ENCODE measurements around the gene IHH. TPM values are rescaled to one million over a fixed set of nuclear protein-coding genes. Genes with fewer than 3 reads are reported as not detected.
A peak's percentile ranks its signal among the peaks of the same experiment; 100 is the strongest.

Gene IHH
- total RNA-seq, 1 experiment from 2014 or later: 19.0 TPM

DNA sequence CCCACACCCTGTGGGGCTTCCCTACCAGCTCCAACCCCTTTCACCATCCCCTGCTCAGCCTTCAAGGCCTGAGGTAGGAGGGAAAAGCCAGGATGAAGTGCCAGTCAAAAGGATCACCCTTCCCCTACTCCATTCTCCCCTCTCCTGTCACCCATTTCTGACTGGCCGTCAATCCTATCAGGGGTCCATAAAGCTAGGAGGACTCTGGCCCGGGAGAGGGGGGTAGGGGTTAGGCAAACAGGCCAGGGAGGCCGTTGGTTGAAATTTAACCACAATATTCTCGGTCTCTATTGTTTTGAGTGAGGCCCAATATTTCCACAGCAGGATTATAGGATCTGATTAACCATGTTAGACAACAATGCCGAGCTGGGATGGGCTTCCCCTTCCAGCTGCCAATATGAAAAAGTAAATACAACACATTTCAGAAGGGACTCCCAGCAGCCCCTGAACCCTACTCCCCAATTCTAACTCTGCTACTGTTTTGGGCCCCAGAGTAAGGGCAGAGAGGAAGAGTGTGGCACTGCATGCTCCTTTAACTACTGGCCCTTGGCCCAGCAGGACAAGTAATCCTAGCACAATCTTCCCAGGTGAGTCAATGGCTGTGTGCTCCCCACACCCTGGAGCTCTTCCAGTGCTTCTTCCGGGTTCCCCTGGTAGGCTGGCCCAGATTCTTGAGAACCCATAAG, 10.6 kb upstream of the IHH start:
- CTCF ChIA-PET: interaction anchor here (0.7 to 6.5 kb wide), 10 partner anchors 11 to 83 kb away, joined by 3 to 89 read pairs (median 9); partner anchors contain the start of gene IHH
- Histone ChIP-seq H3K4me1 (peaks cover 52% of the 10 kb centered on the region), H3K27me3 (replicated peaks; ENCODE audit: control insufficient read depth, insufficient read depth, low read length) (no peaks in the 10 kb centered on the region), H3K36me3 (ENCODE audit: control insufficient read depth, insufficient read depth, low read length) (0 out of 2 replicates have a peak, but pooled peaks cover 3% of the 10 kb centered on the region), H3K4me3 (ENCODE audit: low read depth, low read length) (0 out of 2 replicates have a peak overlapping the region, but pooled peaks have one; percentile 0), H3K9me3 (no peaks in the 10 kb centered on the region)
- Mint-ChIP-seq H3K4me1 (ENCODE audit: low read depth, unreplicated experiment) (peaks cover 46% of the 10 kb centered on the region), H3K27ac (ENCODE audit: unreplicated experiment) (peak overlapping the region; percentile 72), H3K36me3 (ENCODE audit: insufficient read depth, unreplicated experiment) (peaks cover 5% of the 10 kb centered on the region), H3K9me3 (ENCODE audit: unreplicated experiment) (no peaks in the 10 kb centered on the region), H3K4me3 (ENCODE audit: unreplicated experiment) (peak overlapping the region; percentile 59), H3K27me3 (ENCODE audit: insufficient read depth, unreplicated experiment) (no peaks in the 10 kb centered on the region)
- no TSS peak for BruUV-seq (replicated peaks)
- intact Hi-C loops (cut with micrococcal nuclease; ENCODE audit: unreplicated experiment): loop anchor here (1.0 to 2.0 kb wide), 4 partner anchors 13 to 68 kb away; no protein-coding TSS in a partner anchor
- no peak for TF ChIP-seq CTCF (IDR thresholded peaks at IDR 0.05; ENCODE audit: insufficient read depth in 1 of 2, low read depth in 1 of 2, low read length in 1 of 2, severe bottlenecking in 1 of 2, unreplicated experiment in 1 of 2)
- DNase-seq: peak; percentile 81 to 90
- POLR2A ChIA-PET: interaction anchor here (0.6 to 2.6 kb wide), 2 partner anchors 12 to 317 kb away, joined by 5 to 23 read pairs; partner anchors contain the start of genes DNPEP and IHH

DNA sequence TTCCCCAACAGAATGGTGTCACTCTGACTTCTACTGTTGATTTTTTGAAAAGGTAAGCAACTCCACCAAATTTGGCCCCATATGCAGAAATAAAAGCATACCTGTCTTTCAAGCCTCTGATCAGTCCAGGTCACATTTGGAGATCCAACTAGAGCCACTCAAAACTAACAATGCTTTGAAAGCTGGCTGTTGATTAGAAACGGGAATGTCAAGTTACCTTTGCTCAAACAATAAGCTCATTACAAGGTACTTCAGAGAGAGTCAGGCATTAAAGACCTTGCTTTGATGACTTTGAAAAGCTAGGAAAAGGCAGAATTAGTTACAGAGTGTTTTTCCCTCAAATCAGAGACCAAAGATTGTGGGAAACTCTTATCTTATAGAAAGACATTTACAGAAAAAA, 4.8 kb upstream of the IHH start:
- Histone ChIP-seq H3K4me1 (peaks cover 29% of the 10 kb centered on the region), H3K9me3 (no peaks in the 10 kb centered on the region), H3K27me3 (replicated peaks; ENCODE audit: control insufficient read depth, insufficient read depth, low read length) (no peaks in the 10 kb centered on the region), H3K36me3 (ENCODE audit: control insufficient read depth, insufficient read depth, low read length) (no peaks in the 10 kb centered on the region), H3K4me3 (ENCODE audit: low read depth, low read length) (no peak overlapping the region)
- POLR2A ChIA-PET: interaction anchor here (1.1 kb wide), 1 partner anchor 283 kb away, joined by 3 read pairs; the partner anchor contains the start of gene CYP27A1
- peaks cover 3% of the 10 kb centered on the region for H3K27me3 Mint-ChIP-seq (ENCODE audit: insufficient read depth, unreplicated experiment)
- CTCF ChIA-PET: interaction anchor here (0.5 to 1.6 kb wide), 6 partner anchors 7 to 54 kb away, joined by 3 to 7 read pairs (median 4); no protein-coding TSS in a partner anchor
- H3K4me3 Mint-ChIP-seq (ENCODE audit: unreplicated experiment): no peak overlapping the region
- H3K27ac Mint-ChIP-seq (ENCODE audit: unreplicated experiment): no peak overlapping the region
- H3K36me3 Mint-ChIP-seq (ENCODE audit: insufficient read depth, unreplicated experiment): peaks cover 5% of the 10 kb centered on the region
- H3K4me1 Mint-ChIP-seq (ENCODE audit: low read depth, unreplicated experiment): peaks cover 28% of the 10 kb centered on the region
- no peak for DNase-seq
- intact Hi-C loops (cut with micrococcal nuclease; ENCODE audit: unreplicated experiment): no loop called here
- BruUV-seq (replicated peaks): no TSS peak
- H3K9me3 Mint-ChIP-seq (ENCODE audit: unreplicated experiment): no peaks in the 10 kb centered on the region
- no peak for TF ChIP-seq CTCF (IDR thresholded peaks at IDR 0.05; ENCODE audit: insufficient read depth in 1 of 2, low read depth in 1 of 2, low read length in 1 of 2, severe bottlenecking in 1 of 2, unreplicated experiment in 1 of 2)

DNA sequence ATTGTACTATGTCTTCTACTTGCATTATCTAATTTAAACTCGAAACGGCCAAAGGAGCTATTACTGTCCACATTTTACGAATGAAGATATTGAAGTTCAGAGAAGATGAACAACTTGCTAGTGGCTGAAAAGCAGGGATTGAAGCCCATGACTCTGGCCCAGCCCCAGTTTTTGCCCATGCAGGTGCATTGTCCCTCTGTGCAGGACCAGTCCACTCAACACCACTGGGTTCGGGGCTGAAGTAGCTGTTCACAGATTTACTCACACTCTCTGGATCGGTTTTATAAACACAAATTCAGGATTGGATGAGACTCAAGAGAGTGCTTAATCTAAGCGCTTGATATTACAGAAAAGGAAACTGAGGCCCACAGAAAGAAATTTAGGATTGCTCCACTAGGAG, 1.4 kb upstream of the IHH start:
- ChIA-PET POLR2A (no interaction called here), CTCF (interaction anchor here (1.0 to 4.9 kb wide), 4 partner anchors 9 to 91 kb away, joined by 3 to 85 read pairs (median 38); no protein-coding TSS in a partner anchor)
- no peak for TF ChIP-seq CTCF (IDR thresholded peaks at IDR 0.05; ENCODE audit: insufficient read depth in 1 of 2, low read depth in 1 of 2, low read length in 1 of 2, severe bottlenecking in 1 of 2, unreplicated experiment in 1 of 2)
- H3K27me3 Mint-ChIP-seq (ENCODE audit: insufficient read depth, unreplicated experiment): peaks cover 3% of the 10 kb centered on the region
- BruUV-seq (replicated peaks): no TSS peak
- H3K36me3 ChIP-seq (ENCODE audit: control insufficient read depth, insufficient read depth, low read length): peaks cover 5% of the 10 kb centered on the region
- no peaks in the 10 kb centered on the region for H3K27me3 ChIP-seq (replicated peaks; ENCODE audit: control insufficient read depth, insufficient read depth, low read length)
- H3K4me1 ChIP-seq: peaks cover 31% of the 10 kb centered on the region
- no peaks in the 10 kb centered on the region for H3K9me3 ChIP-seq
- peaks cover 21% of the 10 kb centered on the region for H3K36me3 Mint-ChIP-seq (ENCODE audit: insufficient read depth, unreplicated experiment)
- H3K4me1 Mint-ChIP-seq (ENCODE audit: low read depth, unreplicated experiment): peaks cover 19% of the 10 kb centered on the region
- H3K9me3 Mint-ChIP-seq (ENCODE audit: unreplicated experiment): no peaks in the 10 kb centered on the region
- no peak overlapping the region for H3K27ac Mint-ChIP-seq (ENCODE audit: unreplicated experiment)
- peak overlapping the region; percentile 92 for H3K4me3 Mint-ChIP-seq (ENCODE audit: unreplicated experiment)
- H3K4me3 ChIP-seq (ENCODE audit: low read depth, low read length): no peak overlapping the region
- intact Hi-C loops (cut with micrococcal nuclease; ENCODE audit: unreplicated experiment): no loop called here
- DNase-seq: no peak

All from Caco-2 (cell line).